ENCODE results near the gene UGT8. TPM values are rescaled to one million over a fixed set of nuclear protein-coding genes. Genes with fewer than 3 reads are reported as not detected.

Gene UGT8
- total RNA-seq, 1 donor from 2014 or later: 4.1 TPM

DNA sequence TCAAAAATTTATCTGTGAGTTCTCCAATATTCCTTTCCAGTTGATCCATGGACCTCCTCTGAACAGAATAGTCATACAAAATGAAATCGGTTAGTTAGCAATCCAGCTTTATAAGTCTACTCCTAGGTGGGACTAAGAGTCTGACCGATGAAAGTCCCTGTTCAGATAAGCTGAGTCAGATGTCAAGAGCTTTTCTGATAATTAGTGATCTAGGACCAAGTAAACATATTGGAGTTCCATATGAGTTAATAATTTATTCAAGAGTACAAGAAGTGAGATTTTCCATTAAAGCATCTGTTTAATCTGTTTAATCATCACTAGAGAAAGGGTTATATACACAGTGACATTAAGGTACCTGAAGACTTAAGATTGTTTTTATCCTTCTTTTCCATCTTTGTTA, 74.7 kb downstream of the UGT8 start:
- no peaks in the 10 kb centered on the region for H3K9me3 Mint-ChIP-seq (ENCODE audit: unreplicated experiment)
- no peak for DNase-seq (ENCODE audit: low spot score)
- no peaks in the 10 kb centered on the region for H3K4me1 Mint-ChIP-seq (ENCODE audit: unreplicated experiment)
- no peak overlapping the region for H3K4me3 Mint-ChIP-seq (ENCODE audit: unreplicated experiment)
- no peaks in the 10 kb centered on the region for H3K27me3 Mint-ChIP-seq (ENCODE audit: unreplicated experiment)
- H3K36me3 Mint-ChIP-seq (ENCODE audit: low read depth, unreplicated experiment): no peaks in the 10 kb centered on the region
- TF ChIP-seq CTCF (IDR thresholded peaks at IDR 0.05; ENCODE audit: unreplicated experiment): no peak
- no peak overlapping the region for H3K27ac Mint-ChIP-seq (ENCODE audit: unreplicated experiment)

GRCh38 chr4:114674080-114674479, 75.5 kb downstream of the UGT8 start:
- Mint-ChIP-seq H3K9me3 (ENCODE audit: unreplicated experiment) (no peaks in the 10 kb centered on the region), H3K4me1 (ENCODE audit: unreplicated experiment) (no peaks in the 10 kb centered on the region), H3K27ac (ENCODE audit: unreplicated experiment) (no peak overlapping the region), H3K36me3 (ENCODE audit: low read depth, unreplicated experiment) (no peaks in the 10 kb centered on the region), H3K27me3 (ENCODE audit: unreplicated experiment) (no peaks in the 10 kb centered on the region), H3K4me3 (ENCODE audit: unreplicated experiment) (no peak overlapping the region)
- no peak for DNase-seq (ENCODE audit: low spot score)
- TF ChIP-seq CTCF (IDR thresholded peaks at IDR 0.05; ENCODE audit: unreplicated experiment): no peak

DNA sequence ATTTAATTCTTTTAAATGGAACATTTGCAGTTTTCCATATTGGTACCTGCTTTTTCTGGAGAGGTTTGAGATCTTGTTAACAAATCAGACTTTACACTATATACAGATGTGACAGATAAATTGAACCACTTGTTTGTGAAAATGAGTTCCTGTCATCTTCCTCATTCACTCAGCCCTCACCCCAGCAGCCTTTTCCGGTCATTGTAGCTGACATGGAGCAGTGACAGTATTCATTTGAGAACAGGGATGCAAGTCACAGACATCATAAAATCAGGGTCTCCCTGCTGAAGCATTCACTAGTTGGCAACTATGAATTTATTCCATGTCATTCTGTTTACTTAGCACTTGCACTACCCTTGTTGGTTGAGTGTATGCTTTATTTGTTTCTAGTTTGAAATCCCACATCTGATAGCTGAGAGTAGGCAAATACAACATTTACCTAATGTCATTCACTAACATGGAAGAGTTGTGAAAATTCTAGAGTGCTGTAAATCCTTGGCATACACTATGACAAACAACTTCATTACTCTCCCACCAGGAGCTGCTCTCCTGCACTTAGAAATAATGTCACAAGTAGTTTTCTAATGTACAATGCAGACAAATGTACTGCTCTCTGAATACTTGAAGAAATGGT, 78.9 kb downstream of the UGT8 start:
- Mint-ChIP-seq H3K36me3 (ENCODE audit: low read depth, unreplicated experiment) (no peaks in the 10 kb centered on the region), H3K4me1 (ENCODE audit: unreplicated experiment) (no peaks in the 10 kb centered on the region), H3K27me3 (ENCODE audit: unreplicated experiment) (no peaks in the 10 kb centered on the region), H3K27ac (ENCODE audit: unreplicated experiment) (no peak overlapping the region), H3K4me3 (ENCODE audit: unreplicated experiment) (no peak overlapping the region), H3K9me3 (ENCODE audit: unreplicated experiment) (no peaks in the 10 kb centered on the region)
- TF ChIP-seq CTCF (IDR thresholded peaks at IDR 0.05; ENCODE audit: unreplicated experiment): no peak
- DNase-seq (ENCODE audit: low spot score): no peak

DNA sequence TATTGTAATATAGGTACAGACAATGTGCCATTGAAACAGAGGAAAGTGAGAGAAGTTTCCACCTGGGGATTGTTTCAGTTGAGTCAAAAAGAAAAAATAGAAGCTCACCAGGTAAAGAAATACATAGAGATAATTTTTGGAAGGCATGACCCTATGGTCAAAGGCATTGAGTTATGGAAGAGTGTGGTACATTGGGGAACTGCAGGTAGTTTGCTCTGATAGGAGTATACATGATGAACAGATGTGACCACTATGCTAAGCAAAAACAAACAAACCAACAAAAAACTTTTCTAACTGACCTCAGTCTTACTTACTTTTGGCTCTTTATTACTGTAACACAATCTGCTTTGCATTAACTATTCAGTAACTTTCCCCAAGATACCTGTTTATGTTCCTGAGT, 85.9 kb downstream of the UGT8 start:
- DNase-seq (ENCODE audit: low spot score): no peak
- TF ChIP-seq CTCF (IDR thresholded peaks at IDR 0.05; ENCODE audit: unreplicated experiment): no peak
- H3K27ac Mint-ChIP-seq (ENCODE audit: unreplicated experiment): no peak overlapping the region
- H3K4me1 Mint-ChIP-seq (ENCODE audit: unreplicated experiment): no peaks in the 10 kb centered on the region
- no peaks in the 10 kb centered on the region for H3K27me3 Mint-ChIP-seq (ENCODE audit: unreplicated experiment)
- no peaks in the 10 kb centered on the region for H3K36me3 Mint-ChIP-seq (ENCODE audit: low read depth, unreplicated experiment)
- no peak overlapping the region for H3K4me3 Mint-ChIP-seq (ENCODE audit: unreplicated experiment)
- no peaks in the 10 kb centered on the region for H3K9me3 Mint-ChIP-seq (ENCODE audit: unreplicated experiment)

DNA sequence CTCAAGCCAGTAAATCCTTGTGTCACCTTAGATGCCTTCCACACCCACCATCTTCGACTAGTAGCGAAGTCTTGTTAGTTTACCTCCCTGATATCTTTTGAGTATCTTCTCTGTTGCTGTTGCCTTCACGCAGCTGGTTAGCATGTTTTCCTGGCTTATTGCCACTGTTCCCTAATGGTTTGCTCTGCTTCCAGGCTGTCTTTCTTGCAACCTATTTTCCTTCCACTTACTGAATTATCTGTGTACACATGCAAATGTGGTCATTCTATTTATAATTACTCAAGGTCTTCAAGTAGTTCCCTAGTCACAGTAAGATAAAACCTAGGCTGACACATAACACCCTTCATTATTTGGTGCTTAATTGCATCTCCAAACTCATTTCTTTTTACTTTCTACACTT, 89.5 kb downstream of the UGT8 start:
- TF ChIP-seq CTCF (IDR thresholded peaks at IDR 0.05; ENCODE audit: unreplicated experiment): no peak
- H3K27ac Mint-ChIP-seq (ENCODE audit: unreplicated experiment): no peak overlapping the region
- H3K4me1 Mint-ChIP-seq (ENCODE audit: unreplicated experiment): no peaks in the 10 kb centered on the region
- H3K4me3 Mint-ChIP-seq (ENCODE audit: unreplicated experiment): no peak overlapping the region
- H3K36me3 Mint-ChIP-seq (ENCODE audit: low read depth, unreplicated experiment): no peaks in the 10 kb centered on the region
- DNase-seq (ENCODE audit: low spot score): no peak
- no peaks in the 10 kb centered on the region for H3K9me3 Mint-ChIP-seq (ENCODE audit: unreplicated experiment)
- no peaks in the 10 kb centered on the region for H3K27me3 Mint-ChIP-seq (ENCODE audit: unreplicated experiment)
